Hindlimb muscle (tissue), 1 donor: ENCODE data around the gene RFX3. TPM values are rescaled to one million over a fixed set of nuclear protein-coding genes. Genes with fewer than 3 reads are reported as not detected.

ENCODE experiments used
- DNase-seq: peaks from one replicate; pipeline ENCODE4 v3.0.0-alpha.2; 2013
- polyA plus RNA-seq: library from polyadenylated mRNA; unstranded; fragments of 120-200 nt; gene quantifications from one replicate; pipeline ENCODE4 v1.2.1, GENCODE V29; 2013; ENCODE audit not compliant: insufficient read length

RFX3 gene
- polyA plus RNA-seq, 1 donor = 5.0 TPM

- no peak for DNase-seq
Measured at GRCh38 chr9:3513265-3513818, 12.5 kb downstream of the RFX3 start.

GRCh38 chr9:3511551-3511950, 14.2 kb downstream of the RFX3 start:
- DNase-seq = no peak

DNA sequence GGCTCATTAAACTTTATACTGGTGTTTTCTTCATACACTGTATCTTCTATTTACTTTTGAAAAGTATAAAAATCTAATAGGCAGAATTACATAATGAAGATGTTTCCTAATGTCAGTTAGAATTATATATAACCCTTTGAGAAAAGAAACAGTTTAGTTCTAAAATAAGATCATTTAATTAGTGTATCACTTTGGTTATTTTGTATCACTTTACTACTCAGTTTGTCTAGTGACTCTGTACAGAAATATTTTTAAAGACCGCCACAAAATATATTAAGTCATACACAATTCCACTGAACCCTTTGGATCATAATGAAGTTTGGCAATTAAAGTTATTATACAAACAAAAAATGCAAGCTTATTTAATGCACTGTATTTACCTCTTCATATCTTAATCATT, 15.0 kb downstream of the RFX3 start:
- DNase-seq = no peak

DNA sequence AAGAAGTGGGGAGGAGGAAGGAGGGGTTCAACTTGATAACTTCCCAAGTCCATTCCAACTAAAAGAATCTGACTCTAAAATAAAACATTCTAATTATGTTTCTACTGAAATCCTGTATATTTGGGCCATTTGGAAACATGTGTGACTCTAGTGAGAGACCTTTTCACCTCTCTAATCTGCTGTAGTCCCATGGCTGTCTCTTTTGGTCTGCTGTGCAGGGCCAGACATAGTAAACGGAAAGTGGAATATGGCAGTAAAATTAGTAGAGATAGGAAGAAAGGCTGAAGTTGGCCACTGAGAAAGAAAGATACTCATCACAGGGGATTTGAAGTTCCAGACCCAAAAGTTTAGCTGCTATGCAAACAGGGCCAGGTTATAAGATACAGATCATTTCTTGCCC, 15.9 kb downstream of the RFX3 start:
- DNase-seq = no peak

- DNase-seq = no peak
Measured at GRCh38 chr9:3508521-3509291, 17.1 kb downstream of the RFX3 start.

DNA sequence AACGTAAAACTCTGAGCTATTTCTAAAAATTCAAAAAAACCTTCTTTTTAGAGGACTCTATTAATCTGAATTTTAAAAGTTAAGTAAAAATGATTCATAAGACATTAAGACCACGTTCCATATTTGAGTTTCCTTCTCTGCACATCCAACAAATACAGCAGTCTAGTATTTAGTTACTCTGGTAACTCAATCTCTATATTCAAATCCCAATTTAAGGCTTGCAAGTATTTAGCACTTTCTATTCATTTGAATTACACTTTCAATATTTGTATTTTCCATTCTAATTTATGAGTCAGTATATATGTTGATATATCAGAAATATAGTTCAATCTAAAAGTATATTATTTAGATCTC, 17.7 kb downstream of the RFX3 start:
- DNase-seq = no peak

GRCh38 chr9:3507395-3508077, 18.3 kb downstream of the RFX3 start:
- no peak for DNase-seq

DNA sequence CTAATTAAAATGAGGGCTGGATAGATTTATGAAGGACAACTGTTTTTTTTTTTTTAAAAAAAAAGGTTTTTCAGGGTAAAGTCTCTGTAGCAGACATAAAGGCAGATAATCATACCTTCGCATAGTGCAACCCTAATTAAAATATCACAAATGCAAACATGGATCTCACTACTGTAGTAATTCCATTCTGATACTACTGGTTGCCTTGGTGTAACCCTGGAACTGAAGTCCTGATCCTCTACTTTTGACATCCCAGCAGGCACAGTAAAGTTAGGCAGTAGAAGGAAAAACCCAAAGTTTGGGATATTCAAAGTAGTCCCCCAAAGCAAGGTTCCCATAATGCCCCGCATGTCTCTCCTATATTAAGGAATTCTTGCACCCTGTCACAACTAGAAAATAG, 19.6 kb downstream of the RFX3 start:
- DNase-seq = no peak

DNA sequence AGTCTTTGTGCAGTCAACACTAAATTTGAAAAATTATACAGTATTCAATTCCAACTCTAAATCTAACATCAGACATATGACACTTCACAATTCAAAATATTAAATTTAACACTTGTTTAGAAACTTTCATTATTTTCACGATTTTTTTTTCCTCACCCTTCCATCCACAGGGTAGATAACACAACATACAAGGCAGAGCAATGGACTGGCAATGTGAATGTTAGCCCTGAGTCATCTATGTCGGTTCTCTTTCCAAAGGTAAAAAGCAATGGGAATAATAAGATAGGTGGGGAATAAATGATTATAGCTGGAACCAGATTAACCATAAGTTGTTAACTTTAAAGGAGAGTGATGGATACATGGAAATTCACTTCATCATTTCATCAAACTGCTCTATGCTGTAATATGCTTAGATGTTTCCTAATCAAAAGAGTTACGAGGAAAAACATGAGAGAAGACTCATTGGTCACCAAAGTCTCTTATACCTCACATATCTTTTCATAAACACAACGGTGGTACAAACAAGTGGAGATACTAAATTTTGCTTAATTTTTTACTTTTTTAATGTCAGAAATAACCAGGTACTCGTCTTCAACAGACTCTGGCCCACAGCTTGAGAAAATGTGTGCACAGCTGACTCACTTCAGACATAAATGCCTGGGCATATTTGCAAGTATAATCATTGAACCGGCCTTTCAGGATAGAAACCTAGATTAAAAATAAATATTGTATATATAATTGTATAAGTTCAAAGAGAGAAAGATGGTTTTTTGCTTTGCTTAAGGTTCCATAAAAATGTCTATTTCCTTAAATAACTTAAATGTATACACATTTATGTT, 23.0 kb downstream of the RFX3 start:
- no peak for DNase-seq

DNA sequence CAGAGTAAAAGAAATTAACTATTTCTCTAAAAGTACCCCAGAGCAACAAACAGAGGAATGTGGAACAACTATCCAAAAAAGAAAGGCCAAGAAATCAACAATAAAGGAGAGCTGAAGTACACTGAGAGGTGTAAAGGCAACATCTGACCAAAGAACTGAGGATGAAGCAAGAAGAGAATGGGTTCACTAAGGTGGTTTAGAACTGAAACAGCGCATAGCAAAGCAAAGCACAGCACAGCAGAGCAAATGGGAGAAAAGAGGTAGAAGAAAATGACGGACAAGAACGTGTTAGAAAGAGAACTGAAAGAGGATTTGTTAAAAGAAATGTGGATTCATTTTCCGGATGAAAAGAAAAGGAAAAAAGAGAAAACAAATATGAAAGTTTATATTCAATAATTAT, 25.8 kb downstream of the RFX3 start:
- no peak for DNase-seq

GRCh38 chr9:3498691-3499090, 27.1 kb downstream of the RFX3 start:
- DNase-seq = no peak

DNA sequence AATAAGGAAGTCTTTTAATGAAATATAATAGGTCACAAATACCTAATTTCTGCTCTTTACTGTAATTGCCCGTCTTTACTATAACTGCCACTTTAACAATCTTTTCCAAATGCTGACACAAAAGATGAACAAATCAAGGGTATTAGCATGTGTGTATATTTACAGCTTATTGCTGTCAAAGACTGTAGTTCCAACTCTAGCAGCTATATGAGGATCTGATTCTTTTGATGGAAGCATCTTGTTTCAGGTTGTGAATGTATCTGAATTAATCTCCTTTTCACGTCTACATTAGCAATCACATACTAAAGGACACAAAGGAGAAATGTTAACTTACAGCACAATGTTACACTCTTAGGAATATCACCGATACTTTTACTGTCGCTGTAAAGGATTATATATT, 27.9 kb downstream of the RFX3 start:
- DNase-seq = no peak

GRCh38 chr9:3497401-3497800, 28.4 kb downstream of the RFX3 start:
- no peak for DNase-seq

GRCh38 chr9:3495855-3496254, 29.9 kb downstream of the RFX3 start:
- no peak for DNase-seq

DNA sequence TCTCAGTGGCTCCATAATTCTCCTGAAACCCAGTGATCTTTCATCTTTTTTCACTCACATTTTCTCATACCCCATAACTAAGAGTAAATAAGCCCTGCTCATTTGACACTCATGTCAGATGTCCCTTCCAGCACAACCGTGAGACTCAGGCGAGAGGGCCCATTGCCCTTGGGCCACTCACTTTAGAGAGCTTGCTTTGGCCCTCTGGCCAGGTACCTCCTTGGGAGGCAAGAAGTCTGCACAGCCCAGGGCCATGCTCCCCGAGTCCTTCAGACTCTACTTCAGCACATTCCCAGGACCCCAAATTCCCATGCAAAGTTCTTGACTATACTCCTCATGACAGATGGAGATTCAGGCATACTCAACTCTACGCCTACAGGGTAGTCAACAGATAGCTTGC, 33.6 kb downstream of the RFX3 start:
- no peak for DNase-seq

- no peak for DNase-seq
Measured at GRCh38 chr9:3491450-3491849, 34.4 kb downstream of the RFX3 start.

GRCh38 chr9:3490957-3491356, 34.8 kb downstream of the RFX3 start:
- no peak for DNase-seq

DNA sequence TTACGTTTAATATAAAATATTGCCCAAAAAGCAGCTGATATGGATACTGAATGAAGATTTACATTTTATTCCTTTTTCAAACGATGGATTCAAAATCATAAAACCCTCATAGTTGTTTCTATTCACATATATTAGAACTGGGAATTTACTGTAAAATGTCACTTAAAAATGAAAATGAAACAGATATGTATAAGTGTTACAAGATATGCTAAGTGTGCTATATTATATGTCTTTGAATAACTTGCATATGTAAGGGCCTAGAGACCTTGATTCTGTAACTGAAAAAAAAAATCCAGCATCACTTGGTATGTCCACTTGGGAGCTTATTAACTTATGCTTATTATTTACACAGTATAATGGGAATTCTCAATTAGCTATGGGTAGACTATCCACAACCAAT, 43.2 kb downstream of the RFX3 start:
- DNase-seq = no peak

DNA sequence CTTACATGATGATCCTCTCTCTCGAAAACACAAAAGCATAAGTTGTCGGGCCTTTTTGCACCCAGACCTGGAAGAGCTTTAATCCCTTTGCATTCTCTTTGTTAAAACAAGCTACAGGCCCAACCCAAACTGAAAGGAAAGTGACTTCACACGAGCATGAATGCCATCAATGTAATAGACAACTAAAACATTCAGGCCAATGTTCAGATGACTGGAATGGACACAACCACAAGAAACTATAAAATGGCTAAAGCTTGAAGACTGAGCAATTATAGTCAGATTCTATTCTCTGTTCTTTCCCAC, 45.5 kb downstream of the RFX3 start:
- DNase-seq = no peak

DNA sequence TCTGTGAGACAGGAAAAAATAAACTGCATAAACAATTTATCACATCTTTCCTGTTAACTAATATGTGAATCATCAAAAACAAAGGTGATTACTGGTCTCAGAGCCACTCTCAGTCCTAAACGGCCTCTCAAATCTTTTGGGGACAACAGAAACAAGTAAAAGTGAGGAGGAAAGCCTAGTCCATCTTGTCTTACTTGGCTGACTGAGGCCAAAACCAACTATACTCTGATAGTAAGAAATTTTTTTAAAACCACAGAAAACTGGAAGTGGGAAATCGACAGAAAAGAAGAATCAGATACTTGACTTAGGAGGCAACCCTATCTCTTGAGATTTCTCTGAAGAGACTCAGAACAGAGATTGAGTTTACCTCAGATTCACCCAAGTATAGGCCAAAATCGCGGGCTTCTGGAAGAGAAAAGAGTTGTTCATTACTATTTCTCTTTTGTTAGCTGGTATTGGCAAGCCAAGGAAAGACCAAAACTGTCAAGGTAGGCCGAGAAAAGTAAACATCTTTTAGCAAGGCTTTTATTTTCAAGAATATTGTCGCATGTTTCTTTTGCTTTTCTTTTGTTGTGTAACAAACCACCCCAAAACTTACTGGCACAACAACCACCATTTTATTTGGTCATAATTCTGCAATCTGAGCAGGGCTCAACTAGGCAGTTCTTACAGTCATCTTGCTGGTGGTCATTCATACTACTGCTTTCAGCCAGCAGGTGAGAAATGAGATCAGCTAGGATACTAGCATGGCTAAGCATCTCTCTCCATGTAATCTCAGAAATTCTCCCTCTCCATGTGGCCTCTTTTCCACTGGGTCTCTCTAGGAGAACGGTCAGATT, 46.1 kb downstream of the RFX3 start:
- DNase-seq = no peak

- no peak for DNase-seq
Measured at GRCh38 chr9:3478549-3478953, 47.2 kb downstream of the RFX3 start.

DNA sequence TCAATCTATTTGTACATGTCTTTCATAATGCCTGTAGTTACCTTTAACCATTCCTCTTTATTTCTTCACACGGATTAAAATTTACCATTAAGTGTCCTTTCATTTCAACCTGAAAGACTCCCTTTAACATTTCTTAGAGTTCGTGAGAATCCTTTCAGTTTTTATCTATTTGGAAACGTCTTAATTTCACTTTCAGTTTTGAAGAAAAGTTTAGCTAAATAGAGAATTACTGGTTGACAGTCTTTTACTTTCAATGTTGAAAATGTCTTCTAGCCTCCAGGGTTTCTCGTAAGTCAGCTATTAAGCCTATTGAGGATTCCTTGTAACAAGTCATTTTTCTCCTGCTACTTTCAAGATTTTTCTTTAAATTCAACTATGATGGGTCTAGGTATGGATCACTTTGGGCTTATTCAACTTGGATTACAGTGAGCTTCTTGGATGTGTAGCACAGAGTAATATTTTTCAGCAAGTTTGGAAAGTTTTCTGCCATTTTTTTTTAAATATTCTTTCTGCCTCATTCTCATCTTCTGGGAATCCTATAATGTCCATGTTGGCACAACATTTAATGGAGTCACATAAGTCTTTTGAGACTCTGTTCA, 48.5 kb downstream of the RFX3 start:
- DNase-seq = no peak
